GM12874 (cell line): ENCODE results near the gene SALL4.

Source experiments
- CTCF ChIP-seq: IDR thresholded peaks from 2 replicates; pipeline ENCODE4 v1.5.1; 2011; ENCODE audit warnings: low read depth, mild to moderate bottlenecking, control low read depth, low read length, moderate library complexity; ENCODE audit not compliant: insufficient read depth

SALL4 gene

GRCh38 chr20:51831866-51832265 is 29.5 kb upstream of the SALL4 start:
- TF ChIP-seq CTCF = no peak

- no peak for TF ChIP-seq CTCF
Observed at GRCh38 chr20:51830538-51830937, 28.2 kb upstream of the SALL4 start.

- TF ChIP-seq CTCF = no peak
Observed at GRCh38 chr20:51828762-51829161, 26.4 kb upstream of the SALL4 start.

- TF ChIP-seq CTCF = no peak
Observed at GRCh38 chr20:51826372-51826771, 24.1 kb upstream of the SALL4 start.

GRCh38 chr20:51818479-51819008 is 16.2 kb upstream of the SALL4 start:
- TF ChIP-seq CTCF = no peak

- no peak for TF ChIP-seq CTCF
Observed at GRCh38 chr20:51815383-51816076, 13.2 kb upstream of the SALL4 start.

GRCh38 chr20:51812861-51813260 is 10.5 kb upstream of the SALL4 start:
- no peak for TF ChIP-seq CTCF
